SK-N-MC (cell line): ENCODE measurements around the gene RNF13.

Experiments
- EZH2 ChIP-seq: fragments of 200-600 bp; sonication (generic); IDR thresholded peaks from one replicate; pipeline ENCODE4 v1.6.1; 2017; ENCODE audit warnings: antibody characterized with exemption
- POLR2AphosphoS5 ChIP-seq: IDR thresholded peaks from 2 replicates; pipeline ENCODE4 v1.6.1; 2012; ENCODE audit warnings: mild to moderate bottlenecking, low read depth, low read length, borderline replicate concordance

DNA sequence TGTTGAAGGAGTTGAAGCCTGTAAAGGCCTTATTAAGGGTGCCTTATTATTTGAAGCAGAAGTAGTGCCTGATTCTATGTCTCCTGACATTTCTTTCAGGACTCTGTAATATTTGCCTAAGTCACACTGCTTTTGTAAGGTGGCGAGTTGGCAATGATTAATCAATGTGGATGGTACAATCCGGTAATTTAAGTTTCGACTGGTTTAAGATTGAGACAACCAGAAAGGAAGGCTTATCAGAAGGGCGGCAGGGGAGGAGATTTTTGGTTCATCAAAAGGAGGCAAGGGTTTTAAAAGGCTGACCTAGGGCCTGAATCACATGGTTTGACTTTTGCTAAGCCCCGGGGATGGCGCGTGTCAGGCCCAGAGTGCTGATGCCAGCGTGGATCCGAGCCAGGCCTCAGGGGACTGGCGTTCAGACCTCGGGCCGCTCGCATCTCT is 830 bp upstream of the RNF13 start:
- TF ChIP-seq POLR2AphosphoS5 (no peak), EZH2 (no peak)
